Gastrocnemius medialis (tissue), 4 donors: ENCODE data around the gene KLF17. TPM values are rescaled to one million over a fixed set of nuclear protein-coding genes. Genes with fewer than 3 reads are reported as not detected.
"Not testable (repeated sequence)": the region's sequence is repeated elsewhere in the genome, so short reads cannot be mapped to it uniquely, and the experiment has no call there.

Experiments
- ATAC-seq, 2 donors: fragments of 150-250 bp; one replicate each; pipeline ENCODE4 v1.9.1; 2016
- DNase-seq, 2 donors: peaks; one replicate each; pipeline ENCODE4 v3.0.0-alpha.2; 2019
- H3K27ac ChIP-seq, 4 donors: fragments of 200-600 bp; sonication (generic); 1 replicate in 1 of 4; 2 replicates in 3 of 4; pipeline ENCODE4 v1.5.1; 2016 to 2018; ENCODE audit warnings: mild to moderate bottlenecking in 2 of 4, moderate library complexity in 1 of 4
- H3K27me3 ChIP-seq, 3 donors: fragments of 200-600 bp; sonication (generic) in 2 of 3; 1 replicate in 1 of 3; 2 replicates in 2 of 3; pipeline versions ENCODE4 v1.5.1 to v1.6.0; 2016 to 2019; ENCODE audit warnings: mild to moderate bottlenecking in 1 of 3, moderate library complexity in 1 of 3
- H3K36me3 ChIP-seq, 2 donors: fragments of 200-600 bp; sonication (generic) in 1 of 2; one replicate each; pipeline ENCODE4 v1.5.1; 2017 to 2018
- H3K4me1 ChIP-seq, 2 donors: fragments of 200-600 bp; sonication (generic) in 1 of 2; one replicate each; pipeline ENCODE4 v1.5.1; 2016 to 2017; ENCODE audit warnings: mild to moderate bottlenecking in 2 of 2
- H3K4me3 ChIP-seq, 4 donors: fragments of 200-600 bp; sonication (generic) in 3 of 4; 1 replicate in 1 of 4; 2 replicates in 3 of 4; pipeline ENCODE4 v1.5.1; 2016 to 2019; ENCODE audit warnings: mild to moderate bottlenecking in 2 of 4
- H3K9me3 ChIP-seq, 3 donors: fragments of 200-600 bp; sonication (generic) in 2 of 3; 1 replicate in 1 of 3; 2 replicates in 2 of 3; pipeline ENCODE4 v1.5.1; 2016 to 2019
- POLR2A ChIP-seq, 2 donors: fragments of 450-650 bp; IDR thresholded peaks; one replicate each; pipeline ENCODE4 v1.6.1; 2017; ENCODE audit warnings: antibody characterized with exemption in 2 of 2, mild to moderate bottlenecking in 2 of 2, moderate library complexity in 2 of 2
- in situ Hi-C, 4 donors: fragments of 200-750 bp; cut with MboI; loops; one replicate each; pipeline versions ENCODE4 v1.15.0 to v1.8.0; 2017; ENCODE audit warnings: low sequenced_read_pairs in 4 of 4
- intact Hi-C: fragments of 100-400 bp; cut with DNase I; formaldehyde crosslinking; loops from one replicate; pipeline ENCODE4 v1.15.1; 2023; ENCODE audit warnings: low total_unique reads
- total RNA-seq, 4 donors: library from RNA; depleted of rRNA; stranded (reverse); fragments of >200 nt; gene quantifications; one replicate each; pipeline versions ENCODE4 v1.1.0 to v1.2.3, GENCODE V29; 2016
- TF ChIP-seq, protein P1 (sequence below), 5 experiments: fragments of 450-650 bp in 3 of 5; fragments of 200-600 bp in 2 of 5; sonication (generic) in 2 of 5; IDR thresholded peaks in 4 of 5; conservative IDR thresholded peaks in 1 of 5; 1 replicate in 4 of 5; 2 replicates in 1 of 5; pipeline ENCODE4 v1.5.1; 2016 to 2019; ENCODE audit warnings: antibody characterized with exemption in 5 of 5, mild to moderate bottlenecking in 3 of 5, moderate library complexity in 3 of 5

The KLF17 gene
- total RNA-seq, 4 donors from 2014 or later: not detected

DNA sequence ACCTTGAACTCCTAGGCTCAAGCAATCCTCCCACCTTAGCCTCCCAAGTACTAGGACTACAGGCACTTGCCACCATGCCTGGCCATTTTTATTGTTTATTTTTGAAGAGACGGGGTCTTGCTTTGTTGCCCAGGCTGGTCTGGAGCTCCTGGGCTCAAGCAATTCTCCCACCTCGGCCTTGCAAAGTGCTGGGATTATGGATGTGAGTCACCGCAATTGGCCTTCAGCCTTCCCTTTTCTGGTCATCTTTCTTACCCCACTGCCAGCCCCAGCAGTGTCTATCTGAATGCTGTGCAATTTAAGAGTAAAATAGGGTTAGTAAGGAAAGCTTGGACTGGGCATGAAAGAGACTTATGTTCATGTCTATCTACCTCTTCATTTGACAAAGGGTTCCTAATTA is 6.1 kb upstream of the KLF17 start:
- intact Hi-C loops: no loop called here
- no peak for ATAC-seq

DNA sequence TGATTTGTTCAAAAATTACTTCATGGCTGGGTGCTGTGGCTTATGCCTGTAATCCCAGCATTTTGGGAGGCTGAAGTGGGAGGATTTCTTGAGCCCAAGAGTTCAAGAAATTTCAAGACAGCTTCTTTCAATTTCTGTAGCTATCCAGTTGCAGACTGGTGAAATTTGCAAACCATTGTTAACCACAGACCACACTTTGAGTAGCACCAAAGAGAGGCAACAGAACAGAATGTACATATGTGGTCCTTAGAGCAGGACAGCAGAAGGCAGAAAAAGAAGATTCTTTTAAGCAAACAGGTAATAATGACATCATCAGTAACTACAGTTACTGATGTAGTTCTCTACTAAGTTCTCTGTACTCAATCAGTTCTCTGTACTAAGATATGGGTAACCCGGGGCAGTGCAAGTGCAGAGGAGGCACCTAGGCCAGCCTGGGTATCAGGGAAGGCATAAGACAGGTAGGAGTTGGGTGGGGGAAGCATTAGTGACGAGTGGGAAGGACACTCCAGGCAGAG is 5.5 kb upstream of the KLF17 start:
- intact Hi-C loops (no loop called here), in situ Hi-C loops (no loop called here)
- H3K36me3 ChIP-seq: no peaks in the 10 kb centered on the region
- no peak overlapping the region for H3K27ac ChIP-seq
- DNase-seq (no peak), ATAC-seq (no peak)
- no peaks in the 10 kb centered on the region for H3K9me3 ChIP-seq
- no peak overlapping the region for H3K4me3 ChIP-seq
- TF ChIP-seq, protein P1, sequence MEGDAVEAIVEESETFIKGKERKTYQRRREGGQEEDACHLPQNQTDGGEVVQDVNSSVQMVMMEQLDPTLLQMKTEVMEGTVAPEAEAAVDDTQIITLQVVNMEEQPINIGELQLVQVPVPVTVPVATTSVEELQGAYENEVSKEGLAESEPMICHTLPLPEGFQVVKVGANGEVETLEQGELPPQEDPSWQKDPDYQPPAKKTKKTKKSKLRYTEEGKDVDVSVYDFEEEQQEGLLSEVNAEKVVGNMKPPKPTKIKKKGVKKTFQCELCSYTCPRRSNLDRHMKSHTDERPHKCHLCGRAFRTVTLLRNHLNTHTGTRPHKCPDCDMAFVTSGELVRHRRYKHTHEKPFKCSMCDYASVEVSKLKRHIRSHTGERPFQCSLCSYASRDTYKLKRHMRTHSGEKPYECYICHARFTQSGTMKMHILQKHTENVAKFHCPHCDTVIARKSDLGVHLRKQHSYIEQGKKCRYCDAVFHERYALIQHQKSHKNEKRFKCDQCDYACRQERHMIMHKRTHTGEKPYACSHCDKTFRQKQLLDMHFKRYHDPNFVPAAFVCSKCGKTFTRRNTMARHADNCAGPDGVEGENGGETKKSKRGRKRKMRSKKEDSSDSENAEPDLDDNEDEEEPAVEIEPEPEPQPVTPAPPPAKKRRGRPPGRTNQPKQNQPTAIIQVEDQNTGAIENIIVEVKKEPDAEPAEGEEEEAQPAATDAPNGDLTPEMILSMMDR (IDR thresholded peaks at IDR 0.05 in 4 of 5, conservative IDR thresholded peaks at IDR 0.05 in 1 of 5): no peak
- no peak for TF ChIP-seq POLR2A (IDR thresholded peaks at IDR 0.05)
- no peaks in the 10 kb centered on the region for H3K4me1 ChIP-seq
- H3K27me3 ChIP-seq: peaks cover 0 to 2% (median 1%) of the 10 kb centered on the region in 3 donors

More for the DNA sequence above, 6.1 kb upstream of the KLF17 start:
- Histone ChIP-seq H3K4me1 (no peaks in the 10 kb centered on the region), H3K27me3 (peaks cover 0 to 5% (median 2%) of the 10 kb centered on the region in 3 donors), H3K4me3 (no peak overlapping the region), H3K9me3 (no peaks in the 10 kb centered on the region), H3K36me3 (no peaks in the 10 kb centered on the region), H3K27ac (no peak overlapping the region)
- TF ChIP-seq POLR2A (IDR thresholded peaks at IDR 0.05): no peak
- TF ChIP-seq, protein P1 (IDR thresholded peaks at IDR 0.05 in 4 of 5, conservative IDR thresholded peaks at IDR 0.05 in 1 of 5): no peak
- in situ Hi-C loops: no loop called here
- no peak for DNase-seq

DNA sequence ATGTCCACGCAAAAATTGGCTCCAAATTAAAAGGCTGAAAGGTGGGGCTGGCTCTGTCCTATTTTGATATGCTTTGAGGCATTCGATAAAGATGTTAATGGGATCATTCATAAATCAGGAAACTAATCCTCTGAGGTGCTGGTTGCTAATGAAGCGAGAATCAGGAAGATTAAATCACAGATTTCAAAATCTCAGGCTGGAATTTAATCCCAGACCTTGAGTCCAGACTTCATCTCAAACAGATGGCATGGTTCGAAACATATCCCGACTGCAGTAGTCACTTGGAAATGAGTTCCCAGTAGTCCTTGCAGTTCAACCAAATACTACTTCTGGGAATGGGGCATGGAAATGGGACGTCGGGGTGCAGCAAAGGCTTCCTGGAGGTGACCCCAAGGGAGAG is 4.5 kb upstream of the KLF17 start:
- Histone ChIP-seq H3K27ac (no peak overlapping the region), H3K9me3 (no peaks in the 10 kb centered on the region), H3K4me1 (no peaks in the 10 kb centered on the region), H3K4me3 (no peak overlapping the region), H3K36me3 (no peaks in the 10 kb centered on the region), H3K27me3 (no peaks in the 10 kb centered on the region)
- TF ChIP-seq, protein P1 (IDR thresholded peaks at IDR 0.05 in 4 of 5, conservative IDR thresholded peaks at IDR 0.05 in 1 of 5): no peak
- no peak for TF ChIP-seq POLR2A (IDR thresholded peaks at IDR 0.05)
- intact Hi-C loops (no loop called here), in situ Hi-C loops (no loop called here)
- ATAC-seq (no peak), DNase-seq (no peak)

DNA sequence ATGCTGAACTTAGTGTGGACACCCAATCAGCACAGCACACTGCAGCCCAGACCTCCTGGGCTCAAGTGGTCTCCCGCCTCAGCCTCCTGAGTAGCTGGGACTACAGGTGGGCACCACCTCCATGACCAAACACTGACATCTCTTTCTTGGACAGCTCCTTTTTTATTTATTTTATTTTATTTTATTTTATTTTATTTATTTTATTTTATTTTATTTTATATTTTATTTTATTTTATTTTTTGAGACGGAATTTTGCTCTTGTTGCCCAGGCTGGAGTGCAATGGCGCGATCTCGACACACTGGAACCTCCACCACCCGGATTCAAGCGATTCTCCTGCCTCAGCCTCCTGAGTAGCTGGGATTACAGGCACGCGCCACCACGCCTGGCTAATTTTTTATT is 1.3 kb upstream of the KLF17 start:
- in situ Hi-C loops, H3K27ac ChIP-seq, intact Hi-C loops, DNase-seq, H3K4me3 ChIP-seq, H3K27me3 ChIP-seq, ATAC-seq, H3K36me3 ChIP-seq, H3K9me3 ChIP-seq, H3K4me1 ChIP-seq: not testable (repeated sequence)

DNA sequence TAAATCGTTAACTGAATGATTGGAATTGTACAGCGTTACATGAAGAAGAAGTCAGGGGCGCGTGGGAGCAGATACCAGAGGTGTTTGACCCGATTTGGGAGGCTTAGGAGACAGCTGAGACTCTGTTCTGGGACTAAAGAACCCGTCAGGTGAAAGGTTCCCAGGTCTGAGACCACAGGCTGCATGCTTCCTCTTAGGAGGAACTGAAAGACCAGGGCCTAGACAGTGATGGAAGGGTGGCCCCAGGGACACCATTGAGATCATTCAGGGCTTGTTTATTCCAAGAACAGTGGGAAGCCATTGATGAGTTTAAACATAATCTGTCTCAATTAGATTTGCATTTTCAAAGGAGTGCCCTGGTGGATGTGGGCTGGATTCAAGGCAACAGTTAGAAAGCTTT is 904 bp downstream of the KLF17 start:
- H3K27me3 ChIP-seq: no peaks in the 10 kb centered on the region
- ATAC-seq: no peak
- in situ Hi-C loops: no loop called here

More for the DNA sequence above, 904 bp downstream of the KLF17 start:
- no peaks in the 10 kb centered on the region for H3K9me3 ChIP-seq
- TF ChIP-seq, protein P1 (IDR thresholded peaks at IDR 0.05 in 4 of 5, conservative IDR thresholded peaks at IDR 0.05 in 1 of 5): no peak
- no peak for TF ChIP-seq POLR2A (IDR thresholded peaks at IDR 0.05)
- no peak overlapping the region for H3K27ac ChIP-seq
- no peaks in the 10 kb centered on the region for H3K36me3 ChIP-seq
- DNase-seq: no peak
- H3K4me1 ChIP-seq: no peaks in the 10 kb centered on the region
- intact Hi-C loops: no loop called here
- no peak overlapping the region for H3K4me3 ChIP-seq
